ENCODE measurements around the gene KAT2B. TPM values are rescaled to one million over a fixed set of nuclear protein-coding genes. Genes with fewer than 3 reads are reported as not detected.

KAT2B gene
- total RNA-seq, 1 experiment from 2014 or later: 3.2 TPM

DNA sequence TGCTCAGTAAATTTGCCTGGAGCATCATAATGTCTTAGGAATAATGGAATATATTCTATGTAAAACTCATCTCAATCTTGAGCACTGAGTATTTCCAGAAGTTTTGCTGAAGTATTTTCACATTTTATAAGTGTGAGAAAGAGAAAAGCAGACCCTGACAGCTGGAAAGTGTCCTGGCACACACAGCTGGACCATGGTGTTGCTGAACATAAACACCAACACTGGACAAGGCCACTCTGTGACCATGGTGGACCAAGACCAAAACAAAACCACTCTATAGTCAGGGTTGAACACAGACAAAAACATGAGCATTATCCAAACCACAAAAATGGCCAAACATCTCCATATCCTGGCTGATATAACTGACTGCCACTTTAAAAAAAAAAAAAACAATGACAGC is 160.9 kb downstream of the KAT2B start:
- Histone ChIP-seq H3K4me2 (no peak overlapping the region), H3K9me2 (ENCODE audit: insufficient read depth) (no peaks in the 10 kb centered on the region), H3K4me3 (no peak overlapping the region), H3K4me1 (replicated peaks; ENCODE audit: insufficient read depth) (0 out of 2 replicates have a peak, but pooled peaks cover 6% of the 10 kb centered on the region), H3K27ac (no peak overlapping the region), H3K27me3 (ENCODE audit: insufficient read depth, low read depth) (no peaks in the 10 kb centered on the region), H3K9me3 (ENCODE audit: insufficient read depth, low read depth) (no peaks in the 10 kb centered on the region), H3K79me2 (ENCODE audit: low read depth) (no peaks in the 10 kb centered on the region), H3K36me3 (ENCODE audit: low read depth) (no peaks in the 10 kb centered on the region), H4K20me1 (ENCODE audit: insufficient read depth) (no peaks in the 10 kb centered on the region), H3F3A (ENCODE audit: insufficient read depth, low read depth) (no peaks in the 10 kb centered on the region), H2AFZ (no peak overlapping the region)
- BruUV-seq (replicated peaks): no TSS peak
- intact Hi-C loops (cut with micrococcal nuclease; ENCODE audit: unreplicated experiment): no loop called here
- POLR2A ChIA-PET (ENCODE audit: unreplicated experiment): no interaction called here
- TF ChIP-seq, protein P1, sequence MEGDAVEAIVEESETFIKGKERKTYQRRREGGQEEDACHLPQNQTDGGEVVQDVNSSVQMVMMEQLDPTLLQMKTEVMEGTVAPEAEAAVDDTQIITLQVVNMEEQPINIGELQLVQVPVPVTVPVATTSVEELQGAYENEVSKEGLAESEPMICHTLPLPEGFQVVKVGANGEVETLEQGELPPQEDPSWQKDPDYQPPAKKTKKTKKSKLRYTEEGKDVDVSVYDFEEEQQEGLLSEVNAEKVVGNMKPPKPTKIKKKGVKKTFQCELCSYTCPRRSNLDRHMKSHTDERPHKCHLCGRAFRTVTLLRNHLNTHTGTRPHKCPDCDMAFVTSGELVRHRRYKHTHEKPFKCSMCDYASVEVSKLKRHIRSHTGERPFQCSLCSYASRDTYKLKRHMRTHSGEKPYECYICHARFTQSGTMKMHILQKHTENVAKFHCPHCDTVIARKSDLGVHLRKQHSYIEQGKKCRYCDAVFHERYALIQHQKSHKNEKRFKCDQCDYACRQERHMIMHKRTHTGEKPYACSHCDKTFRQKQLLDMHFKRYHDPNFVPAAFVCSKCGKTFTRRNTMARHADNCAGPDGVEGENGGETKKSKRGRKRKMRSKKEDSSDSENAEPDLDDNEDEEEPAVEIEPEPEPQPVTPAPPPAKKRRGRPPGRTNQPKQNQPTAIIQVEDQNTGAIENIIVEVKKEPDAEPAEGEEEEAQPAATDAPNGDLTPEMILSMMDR (conservative IDR thresholded peaks at IDR 0.05): no peak
- TF ChIP-seq EZH2 (IDR thresholded peaks at IDR 0.05; ENCODE audit: low read depth): no peak
- DNase-seq: no peak
- CTCF ChIA-PET: no interaction called here

Small RNAs within 50 kb of the gene (microRNA-seq; reads per million reads assigned to microRNA genes)
- gene MIR3135A (ENCODE audit: borderline number of aligned reads, borderline replicate concordance): not detected

Other genes starting within 250 kb of the KAT2B start
- gene EFHB, start 106.2 kb upstream of the KAT2B start, total RNA-seq (2021): 1.5 and 2.8 TPM in 2 replicates
- gene RAB5A, start 93.3 kb upstream of the KAT2B start, total RNA-seq (2021): 62.7 and 65.1 TPM in 2 replicates
- gene PP2D1, start 28.2 kb upstream of the KAT2B start, total RNA-seq (2021): not detected in 2 replicates
- 18.3 and 26.3 TPM in 2 replicates for gene SGO1, start 145.8 kb downstream of the KAT2B start, total RNA-seq (2021)

All from PC-9 (cell line).